DMS153 (cell line): ENCODE results near the gene RPA1.
"Not testable (repeated sequence)": the region's sequence is repeated elsewhere in the genome, so short reads cannot be mapped to it uniquely, and the experiment has no call there.

Experiments
- DNase-seq: peaks from one replicate; lab custom pipeline; 2025; lab: John Stamatoyannopoulos, UW

RPA1 gene

GRCh38 chr17:1820528-1821252, 9.1 kb upstream of the RPA1 start:
- DNase-seq = no peak

- no peak for DNase-seq
These were observed 601 bp upstream of the RPA1 start for GRCh38 chr17:1829216-1829591.

GRCh38 chr17:1830288-1830687, 483 bp downstream of the RPA1 start:
- no peak for DNase-seq

- no peak for DNase-seq
These were observed 4.8 kb downstream of the RPA1 start for GRCh38 chr17:1834380-1835149.

GRCh38 chr17:1839516-1839915, 9.7 kb downstream of the RPA1 start:
- DNase-seq = no peak

- no peak for DNase-seq
These were observed 14.1 kb downstream of the RPA1 start for GRCh38 chr17:1843947-1844346.

- DNase-seq = no peak
These were observed 17.4 kb downstream of the RPA1 start for GRCh38 chr17:1847191-1847590.

GRCh38 chr17:1852327-1852726, 22.5 kb downstream of the RPA1 start:
- no peak for DNase-seq

- no peak for DNase-seq
These were observed 23.9 kb downstream of the RPA1 start for GRCh38 chr17:1853698-1854097.

GRCh38 chr17:1856462-1856861, 26.7 kb downstream of the RPA1 start:
- not testable (repeated sequence) for DNase-seq

GRCh38 chr17:1860978-1861377, 31.2 kb downstream of the RPA1 start:
- DNase-seq = no peak

GRCh38 chr17:1861391-1862010, 31.7 kb downstream of the RPA1 start:
- no peak for DNase-seq

GRCh38 chr17:1865252-1866037, 35.6 kb downstream of the RPA1 start:
- no peak for DNase-seq

GRCh38 chr17:1867307-1867706, 37.5 kb downstream of the RPA1 start:
- no peak for DNase-seq

GRCh38 chr17:1868090-1868489, 38.3 kb downstream of the RPA1 start:
- no peak for DNase-seq

GRCh38 chr17:1870592-1870991, 40.8 kb downstream of the RPA1 start:
- no peak for DNase-seq

- DNase-seq = no peak
These were observed 42.0 kb downstream of the RPA1 start for GRCh38 chr17:1871756-1872155.

- no peak for DNase-seq
These were observed 42.4 kb downstream of the RPA1 start for GRCh38 chr17:1872254-1872653.

GRCh38 chr17:1872976-1873375, 43.2 kb downstream of the RPA1 start:
- DNase-seq = no peak

GRCh38 chr17:1873418-1873817, 43.6 kb downstream of the RPA1 start:
- no peak for DNase-seq

GRCh38 chr17:1875597-1875996, 45.8 kb downstream of the RPA1 start:
- DNase-seq = no peak

- no peak for DNase-seq
These were observed 48.8 kb downstream of the RPA1 start for GRCh38 chr17:1878419-1879121.
